Stimulated activated CD8-positive, alpha-beta memory T cell treated with anti-CD3 and anti-CD28 coated beads, Interleukin-7, amount 100 ng/mL, for 48 hours (primary cell): ENCODE measurements around the gene INPP5D.
"Not testable (repeated sequence)": the region's sequence is repeated elsewhere in the genome, so short reads cannot be mapped to it uniquely, and the experiment has no call there.

Experiments used
- DNase-seq, 2 donors: peaks; one replicate each; pipeline ENCODE4 v3.0.0-alpha.2; 2020; ENCODE audit warnings: low read depth in 1 of 2; ENCODE audit errors: extremely low read depth in 1 of 2

INPP5D gene

GRCh38 chr2:233115741-233116140 is 55.6 kb downstream of the INPP5D start:
- DNase-seq = no peak

- no peak for DNase-seq
These were observed 56.8 kb downstream of the INPP5D start for GRCh38 chr2:233116946-233117345.

DNA sequence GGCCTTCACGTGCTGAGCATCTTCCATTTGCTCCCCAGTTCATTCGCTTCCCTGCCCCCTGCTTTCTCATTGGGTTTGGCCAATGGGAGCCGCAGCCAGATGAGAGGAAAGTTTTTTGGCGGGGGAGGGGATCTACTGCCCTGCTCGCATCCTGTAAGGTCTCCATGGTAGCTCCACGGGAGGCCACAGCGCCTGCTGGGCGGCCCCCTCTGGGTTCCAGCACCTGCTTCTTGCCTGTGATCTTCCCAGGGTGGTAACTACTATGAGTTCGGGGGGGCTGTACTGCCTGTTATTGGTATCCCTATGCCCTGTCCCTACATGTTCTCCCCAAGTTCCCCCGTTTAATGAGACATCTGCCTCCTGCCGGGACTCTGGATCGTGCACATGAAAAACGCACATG is 57.2 kb downstream of the INPP5D start:
- no peak for DNase-seq

GRCh38 chr2:233117811-233118647 is 57.9 kb downstream of the INPP5D start:
- DNase-seq = no peak

GRCh38 chr2:233118648-233119000 is 58.5 kb downstream of the INPP5D start:
- DNase-seq = no peak

- DNase-seq = no peak
These were observed 59.0 kb downstream of the INPP5D start for GRCh38 chr2:233119123-233119522.

GRCh38 chr2:233119806-233120205 is 59.7 kb downstream of the INPP5D start:
- DNase-seq = no peak

GRCh38 chr2:233120459-233120858 is 60.3 kb downstream of the INPP5D start:
- no peak for DNase-seq

GRCh38 chr2:233121856-233122255 is 61.7 kb downstream of the INPP5D start:
- DNase-seq = no peak

GRCh38 chr2:233122541-233122940 is 62.4 kb downstream of the INPP5D start:
- DNase-seq = no peak

- not testable (repeated sequence) for DNase-seq
These were observed 63.4 kb downstream of the INPP5D start for GRCh38 chr2:233123576-233123975.

GRCh38 chr2:233124421-233125080 is 64.4 kb downstream of the INPP5D start:
- DNase-seq = no peak

DNA sequence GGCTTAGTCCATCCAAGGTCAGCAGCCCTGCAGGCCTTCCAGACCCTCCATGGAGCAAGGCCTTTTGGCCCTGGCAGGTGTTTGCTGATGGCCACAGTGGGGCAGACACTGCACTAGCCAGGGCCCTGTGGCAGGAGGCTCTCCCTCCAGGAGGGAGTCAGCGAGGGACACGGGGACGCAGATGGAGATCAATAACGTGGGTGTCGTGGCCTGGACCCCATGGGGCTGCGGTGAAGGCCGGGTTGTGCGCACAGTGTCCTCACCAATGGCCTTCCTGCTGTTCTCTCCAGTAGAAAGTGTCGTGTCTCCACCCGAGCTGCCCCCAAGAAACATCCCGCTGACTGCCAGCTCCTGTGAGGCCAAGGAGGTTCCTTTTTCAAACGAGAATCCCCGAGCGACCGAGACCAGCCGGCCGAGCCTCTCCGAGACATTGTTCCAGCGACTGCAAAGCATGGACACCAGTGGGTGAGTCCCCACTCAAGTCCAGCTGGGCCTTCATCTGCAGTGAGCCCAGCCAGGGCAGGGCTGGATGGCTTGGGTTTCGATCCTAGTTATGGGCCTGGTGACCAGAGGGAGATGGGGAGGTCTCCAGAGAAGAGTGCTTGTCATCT is 65.4 kb downstream of the INPP5D start:
- no peak for DNase-seq

DNA sequence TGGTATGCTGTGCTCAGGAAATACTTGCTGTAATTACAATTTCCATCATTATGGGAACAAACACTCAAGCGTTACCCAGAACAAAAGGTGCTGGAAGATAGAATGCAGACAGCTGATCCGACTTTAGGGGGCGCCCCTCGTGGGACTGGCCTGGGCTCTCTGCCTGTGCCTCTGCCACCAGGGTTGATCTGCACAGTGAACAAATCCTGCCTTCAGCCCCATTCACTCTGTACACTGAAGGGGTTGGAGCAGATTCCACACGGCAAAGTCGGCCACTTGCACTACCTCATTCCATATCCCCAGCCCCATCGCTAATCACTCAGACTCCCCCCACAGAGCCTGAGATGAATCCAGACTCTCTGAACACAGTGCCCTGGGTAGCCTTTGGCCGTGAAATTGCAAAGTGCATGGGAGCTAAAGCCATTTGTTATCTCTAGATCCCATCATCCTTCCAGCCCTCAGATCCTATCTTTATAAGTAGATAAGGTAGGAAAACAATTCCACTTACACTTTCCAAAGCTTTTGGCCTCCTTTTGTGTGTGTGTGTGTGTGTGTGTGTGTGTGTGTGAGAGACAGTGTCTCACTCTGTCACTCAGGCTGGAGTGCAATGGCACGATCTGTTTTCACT is 69.3 kb downstream of the INPP5D start:
- no peak for DNase-seq

DNA sequence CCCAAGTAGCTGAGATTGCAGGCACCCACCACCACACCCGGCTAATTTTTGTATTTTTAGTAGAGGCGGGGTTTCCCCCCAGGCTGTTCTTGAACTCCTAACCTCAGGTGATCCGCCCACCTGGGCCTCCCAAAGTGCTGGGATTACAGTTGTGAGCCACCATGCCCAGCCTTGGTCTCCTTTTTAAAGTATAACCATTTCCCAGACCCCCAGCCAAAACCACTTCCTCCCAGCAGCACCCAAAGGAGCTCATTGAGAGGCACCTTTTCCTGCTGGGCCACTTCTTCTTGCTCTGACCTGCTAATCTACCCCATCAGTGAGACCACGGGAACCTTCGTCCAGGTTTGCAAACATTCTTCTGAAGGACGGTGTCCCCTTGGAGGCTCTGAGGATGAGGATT is 69.9 kb downstream of the INPP5D start:
- no peak for DNase-seq

DNA sequence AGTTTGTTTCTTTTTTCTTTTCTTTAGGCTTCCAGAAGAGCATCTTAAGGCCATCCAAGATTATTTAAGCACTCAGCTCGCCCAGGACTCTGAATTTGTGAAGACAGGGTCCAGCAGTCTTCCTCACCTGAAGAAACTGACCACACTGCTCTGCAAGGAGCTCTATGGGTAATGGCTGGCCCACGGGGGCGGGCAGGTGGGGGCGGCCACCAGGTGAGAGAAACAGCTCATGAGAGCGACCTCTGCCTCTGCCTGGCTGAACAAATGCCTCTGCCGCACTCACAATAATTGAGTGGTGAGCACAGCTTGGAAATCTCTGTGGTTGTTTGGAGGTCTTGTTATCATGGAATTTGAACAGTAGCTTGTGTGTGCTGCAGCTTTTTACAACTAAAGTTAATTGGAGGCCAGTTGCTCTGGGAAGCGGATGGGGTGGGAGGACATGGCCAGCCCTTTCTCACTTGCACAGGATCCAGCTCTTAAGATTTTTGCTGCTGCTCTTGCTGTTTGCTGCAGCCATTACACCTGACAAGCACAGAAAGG is 70.4 kb downstream of the INPP5D start:
- DNase-seq = no peak

DNA sequence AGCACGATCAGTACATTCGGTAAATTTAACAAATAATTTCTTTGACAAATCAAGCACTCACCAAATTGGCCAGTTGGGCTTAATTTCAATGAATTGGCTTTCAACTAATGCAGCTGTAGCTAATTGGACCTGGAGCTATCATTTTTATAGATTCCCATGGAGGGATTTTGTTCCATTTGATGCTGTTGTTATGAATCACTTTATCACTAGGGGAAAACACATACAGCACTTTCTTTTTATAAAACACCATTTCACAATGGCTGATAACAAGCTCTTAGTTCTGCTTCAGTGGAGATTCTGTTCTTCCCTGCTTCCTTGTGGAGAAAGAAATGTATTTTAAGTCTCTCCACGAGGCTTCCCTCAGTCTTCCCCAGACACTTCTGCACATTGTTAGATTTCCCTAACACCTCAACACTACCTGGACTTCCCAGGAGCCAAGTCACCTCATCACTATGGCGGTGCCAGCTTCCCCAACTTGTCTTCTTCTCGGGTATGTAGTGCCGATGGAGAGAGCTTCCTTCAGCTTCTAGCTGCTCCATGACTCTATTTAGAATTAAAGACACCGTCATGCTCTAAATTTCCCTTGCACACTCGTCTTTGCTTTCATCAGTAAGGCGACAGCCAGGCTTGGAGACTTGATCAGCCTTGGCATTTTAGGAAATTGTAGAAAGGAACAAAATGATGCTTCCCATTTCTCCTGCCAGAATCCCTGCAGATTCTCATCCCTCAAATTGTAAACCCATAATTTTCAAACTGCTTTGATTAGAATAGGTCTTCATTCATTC is 72.0 kb downstream of the INPP5D start:
- DNase-seq = no peak

- no peak for DNase-seq
These were observed 73.1 kb downstream of the INPP5D start for GRCh38 chr2:233133239-233133638.

DNA sequence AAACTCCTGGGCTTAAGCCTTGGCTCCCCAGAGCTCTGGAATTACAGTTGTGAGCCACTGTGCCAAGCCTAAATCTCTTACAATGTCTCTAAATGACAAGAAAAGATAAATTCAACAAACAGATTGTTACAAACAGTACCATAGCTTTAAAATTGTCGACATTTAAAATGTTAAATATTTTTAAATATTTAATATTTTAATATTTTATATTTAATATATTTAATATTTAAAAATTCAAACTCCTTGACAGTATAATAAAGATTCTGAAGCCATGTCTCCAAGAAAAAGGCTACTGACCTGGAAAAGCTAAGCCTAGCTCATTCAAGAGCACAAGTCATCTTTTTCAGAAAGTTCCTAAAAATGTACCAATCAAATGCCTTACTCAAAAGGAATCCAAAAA is 75.3 kb downstream of the INPP5D start:
- DNase-seq = no peak

DNA sequence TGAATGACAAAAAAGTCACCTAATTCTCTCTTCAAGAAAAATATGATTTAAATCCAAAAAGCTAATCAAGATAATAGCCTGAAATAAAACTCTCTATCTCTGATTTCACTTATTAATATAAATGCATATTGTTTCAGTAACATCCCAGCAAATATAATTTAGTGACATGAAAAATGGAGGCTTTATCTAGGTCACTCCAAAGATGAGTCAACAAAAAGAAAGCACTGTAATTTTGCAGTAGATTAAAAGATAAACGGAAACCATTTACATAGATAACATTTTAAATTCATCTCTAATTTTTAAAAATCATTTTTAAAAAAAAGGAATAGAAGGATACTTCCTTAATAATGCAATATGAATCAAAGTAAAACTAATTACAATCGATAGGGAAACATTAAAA is 76.9 kb downstream of the INPP5D start:
- DNase-seq = no peak
